Astrocyte (in vitro differentiated cells and primary cell): ENCODE measurements around the gene ERC1.

Experiments used
- CTCF ChIP-seq: IDR thresholded peaks from 2 replicates; pipeline ENCODE4 v1.5.1; 2011; ENCODE audit warnings: low read depth, mild to moderate bottlenecking, inconsistent platforms, low read length, moderate library complexity; ENCODE audit not compliant: insufficient read depth
- EZH2 ChIP-seq: IDR thresholded peaks from 2 replicates; pipeline ENCODE4 v1.6.1; 2012; ENCODE audit warnings: mild to moderate bottlenecking, low read length, inconsistent platforms; ENCODE audit not compliant: insufficient read depth

DNA sequence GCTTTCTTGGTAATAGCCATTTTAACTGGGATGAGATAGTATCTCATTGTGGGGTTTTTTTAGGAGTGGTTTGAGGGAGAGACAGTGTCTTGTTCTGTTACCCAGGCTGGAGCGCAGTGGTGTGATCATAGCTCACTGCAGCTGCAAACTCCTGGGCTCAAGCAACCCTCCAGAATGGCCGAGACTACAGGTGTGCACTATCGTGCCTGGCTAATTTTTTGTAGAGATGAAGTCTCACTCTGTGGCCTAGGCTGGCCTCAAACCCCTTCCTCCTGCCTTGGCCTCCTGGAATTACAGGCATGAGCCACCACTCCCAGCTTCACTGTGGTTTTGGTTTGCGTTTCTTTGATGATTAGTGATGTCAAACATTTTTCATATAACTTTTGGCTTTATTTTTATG is 293.6 kb downstream of the ERC1 start:
- TF ChIP-seq CTCF (no peak), EZH2 (no peak)
